GM18873 (cell line): ENCODE data around the gene NPFFR1.
"Not testable (repeated sequence)": the region's sequence is repeated elsewhere in the genome, so short reads cannot be mapped to it uniquely, and the experiment has no call there.

Source experiments
- ATAC-seq: cut with Tn5 transposase; IDR thresholded peaks from one replicate; pipeline ENCODE4 v1.9.1; 2021; ENCODE audit warnings: mild to moderate bottlenecking, moderate library complexity, moderate number of reproducible peaks; ENCODE audit not compliant: unreplicated experiment, low FRiP score

The NPFFR1 gene

GRCh38 chr10:70233109-70233938 lies 50.5 kb downstream of the NPFFR1 start, which contains the start of gene PPA1:
Gene PPA1 (minus strand): TSS chr10:70233429. CDS start chr10:70233327, 102 bp downstream.
- ATAC-seq = peak; percentile 71

- no peak for ATAC-seq
These were observed 51.0 kb downstream of the NPFFR1 start for GRCh38 chr10:70232859-70233108.

- ATAC-seq = no peak
These were observed 51.5 kb downstream of the NPFFR1 start for GRCh38 chr10:70232155-70232858.

GRCh38 chr10:70228491-70228890 lies 55.3 kb downstream of the NPFFR1 start:
- no peak for ATAC-seq

GRCh38 chr10:70227548-70228320 lies 56.1 kb downstream of the NPFFR1 start:
- ATAC-seq = no peak

GRCh38 chr10:70223728-70224127 lies 60.1 kb downstream of the NPFFR1 start:
- ATAC-seq = no peak

- ATAC-seq = not testable (repeated sequence)
These were observed 60.9 kb downstream of the NPFFR1 start for GRCh38 chr10:70222811-70223447.

GRCh38 chr10:70222340-70222794 lies 61.4 kb downstream of the NPFFR1 start:
- no peak for ATAC-seq

- no peak for ATAC-seq
These were observed 62.8 kb downstream of the NPFFR1 start for GRCh38 chr10:70221030-70221429.

- no peak for ATAC-seq
These were observed 70.9 kb downstream of the NPFFR1 start for GRCh38 chr10:70212879-70213278.

GRCh38 chr10:70212277-70212676 lies 71.5 kb downstream of the NPFFR1 start:
- ATAC-seq = no peak

GRCh38 chr10:70206762-70207161 lies 77.0 kb downstream of the NPFFR1 start:
- no peak for ATAC-seq

GRCh38 chr10:70201105-70201504 lies 82.7 kb downstream of the NPFFR1 start:
- no peak for ATAC-seq

- no peak for ATAC-seq
These were observed 84.9 kb downstream of the NPFFR1 start for GRCh38 chr10:70198696-70199466.
